ENCODE results near the gene OLFML2B.

Gene OLFML2B

GRCh38 chr1:161956097-161956496, 67.6 kb downstream of the OLFML2B start:
- ATAC-seq (ENCODE audit: insufficient read depth, low read depth), result no peak
- H3K27ac ChIP-seq (ENCODE audit: low read length), result no peak overlapping the region
- DNase-seq, result no peak

GRCh38 chr1:161955606-161956005, 68.1 kb downstream of the OLFML2B start:
- Histone ChIP-seq H2AFZ (ENCODE audit: low read depth, low read length) (no peak overlapping the region), H3K36me3 (ENCODE audit: insufficient read depth, low read length) (peaks cover 22% of the 10 kb centered on the region; the same call in 1 of the 2 replicates), H3K9ac (ENCODE audit: low read depth, low read length) (no peak overlapping the region), H3K9me3 (ENCODE audit: insufficient read depth, low read length, severe bottlenecking) (no peaks in the 10 kb centered on the region), H3K27ac (ENCODE audit: low read length) (no peak overlapping the region), H4K20me1 (ENCODE audit: insufficient read depth, low read length) (no peaks in the 10 kb centered on the region), H3K27me3 (ENCODE audit: insufficient read depth, low read length, poor library complexity) (no peaks in the 10 kb centered on the region), H3K4me3 (ENCODE audit: low read depth in 1 of 2, low read length in 2 of 2) (no peak overlapping the region), H3K4me2 (ENCODE audit: insufficient read depth, low read length) (no peak overlapping the region), H3K4me1 (ENCODE audit: insufficient read depth, low read length) (no peaks in the 10 kb centered on the region), H3K79me2 (ENCODE audit: insufficient read depth, low read length) (no peaks in the 10 kb centered on the region)
- DNase-seq, result no peak
- TF ChIP-seq EZH2 (IDR thresholded peaks at IDR 0.05; ENCODE audit: borderline replicate concordance, low read depth, low read length, severe bottlenecking) (no peak), CTCF (IDR thresholded peaks at IDR 0.05; ENCODE audit: borderline replicate concordance, extremely low read depth, low read length, poor library complexity, severe bottlenecking) (no peak)
- ATAC-seq (ENCODE audit: insufficient read depth, low read depth), result no peak

More at GRCh38 chr1:161956097-161956496, 67.6 kb downstream of the OLFML2B start:
- no peak overlapping the region for H3K4me2 ChIP-seq (ENCODE audit: insufficient read depth, low read length)
- peaks cover 25% of the 10 kb centered on the region; the same call in 1 of the 2 replicates for H3K36me3 ChIP-seq (ENCODE audit: insufficient read depth, low read length)
- no peaks in the 10 kb centered on the region for H3K4me1 ChIP-seq (ENCODE audit: insufficient read depth, low read length)
- no peaks in the 10 kb centered on the region for H3K27me3 ChIP-seq (ENCODE audit: insufficient read depth, low read length, poor library complexity)
- H3K9me3 ChIP-seq (ENCODE audit: insufficient read depth, low read length, severe bottlenecking), result no peaks in the 10 kb centered on the region
- H2AFZ ChIP-seq (ENCODE audit: low read depth, low read length), result no peak overlapping the region
- H3K9ac ChIP-seq (ENCODE audit: low read depth, low read length), result no peak overlapping the region
- H3K79me2 ChIP-seq (ENCODE audit: insufficient read depth, low read length), result no peaks in the 10 kb centered on the region
- no peak overlapping the region for H3K4me3 ChIP-seq (ENCODE audit: low read depth in 1 of 2, low read length in 2 of 2)
- TF ChIP-seq EZH2 (IDR thresholded peaks at IDR 0.05; ENCODE audit: borderline replicate concordance, low read depth, low read length, severe bottlenecking) (no peak), CTCF (IDR thresholded peaks at IDR 0.05; ENCODE audit: borderline replicate concordance, extremely low read depth, low read length, poor library complexity, severe bottlenecking) (no peak)
- no peaks in the 10 kb centered on the region for H4K20me1 ChIP-seq (ENCODE audit: insufficient read depth, low read length)

GRCh38 chr1:161954466-161954865, 69.2 kb downstream of the OLFML2B start:
- Histone ChIP-seq H3K36me3 (ENCODE audit: insufficient read depth, low read length) (peaks cover 13% of the 10 kb centered on the region; the same call in 1 of the 2 replicates), H3K27ac (ENCODE audit: low read length) (no peak overlapping the region), H3K9me3 (ENCODE audit: insufficient read depth, low read length, severe bottlenecking) (no peaks in the 10 kb centered on the region), H3K4me1 (ENCODE audit: insufficient read depth, low read length) (no peaks in the 10 kb centered on the region), H4K20me1 (ENCODE audit: insufficient read depth, low read length) (no peaks in the 10 kb centered on the region), H2AFZ (ENCODE audit: low read depth, low read length) (no peak overlapping the region), H3K79me2 (ENCODE audit: insufficient read depth, low read length) (no peaks in the 10 kb centered on the region), H3K4me3 (ENCODE audit: low read depth in 1 of 2, low read length in 2 of 2) (no peak overlapping the region), H3K4me2 (ENCODE audit: insufficient read depth, low read length) (no peak overlapping the region), H3K27me3 (ENCODE audit: insufficient read depth, low read length, poor library complexity) (no peaks in the 10 kb centered on the region), H3K9ac (ENCODE audit: low read depth, low read length) (no peak overlapping the region)
- ATAC-seq (ENCODE audit: insufficient read depth, low read depth), result no peak
- TF ChIP-seq CTCF (IDR thresholded peaks at IDR 0.05; ENCODE audit: borderline replicate concordance, extremely low read depth, low read length, poor library complexity, severe bottlenecking) (no peak), EZH2 (IDR thresholded peaks at IDR 0.05; ENCODE audit: borderline replicate concordance, low read depth, low read length, severe bottlenecking) (no peak)
- DNase-seq, result no peak

- Histone ChIP-seq H4K20me1 (ENCODE audit: insufficient read depth, low read length) (no peaks in the 10 kb centered on the region), H3K27ac (ENCODE audit: low read length) (no peak overlapping the region), H3K9ac (ENCODE audit: low read depth, low read length) (no peak overlapping the region), H2AFZ (ENCODE audit: low read depth, low read length) (no peak overlapping the region), H3K4me1 (ENCODE audit: insufficient read depth, low read length) (no peaks in the 10 kb centered on the region), H3K4me2 (ENCODE audit: insufficient read depth, low read length) (no peak overlapping the region), H3K27me3 (ENCODE audit: insufficient read depth, low read length, poor library complexity) (no peaks in the 10 kb centered on the region), H3K9me3 (ENCODE audit: insufficient read depth, low read length, severe bottlenecking) (no peaks in the 10 kb centered on the region), H3K36me3 (ENCODE audit: insufficient read depth, low read length) (peaks cover 12% of the 10 kb centered on the region; the same call in 1 of the 2 replicates), H3K79me2 (ENCODE audit: insufficient read depth, low read length) (no peaks in the 10 kb centered on the region), H3K4me3 (ENCODE audit: low read depth in 1 of 2, low read length in 2 of 2) (no peak overlapping the region)
- ATAC-seq (ENCODE audit: insufficient read depth, low read depth), result no peak
- no peak for DNase-seq
- TF ChIP-seq EZH2 (IDR thresholded peaks at IDR 0.05; ENCODE audit: borderline replicate concordance, low read depth, low read length, severe bottlenecking), result no peak
- no peak for TF ChIP-seq CTCF (IDR thresholded peaks at IDR 0.05; ENCODE audit: borderline replicate concordance, extremely low read depth, low read length, poor library complexity, severe bottlenecking)
Measured at GRCh38 chr1:161954050-161954449, 69.6 kb downstream of the OLFML2B start.
